G401.6 (cell line): ENCODE data around the gene KLHL29.

Experiments
- FAIRE-seq: peaks from 2 replicates; lab custom pipeline; 2012; peaks lifted over from hg19 to GRCh38; lab: Jason Lieb, UNC

Gene KLHL29

GRCh38 chr2:23684395-23685176, 299.6 kb downstream of the KLHL29 start:
- no peak for FAIRE-seq

GRCh38 chr2:23685181-23685580, 300.2 kb downstream of the KLHL29 start:
- no peak for FAIRE-seq

GRCh38 chr2:23685706-23686105, 300.7 kb downstream of the KLHL29 start:
- FAIRE-seq = no peak

- no peak for FAIRE-seq
These were observed 301.5 kb downstream of the KLHL29 start for GRCh38 chr2:23686405-23687029.

DNA sequence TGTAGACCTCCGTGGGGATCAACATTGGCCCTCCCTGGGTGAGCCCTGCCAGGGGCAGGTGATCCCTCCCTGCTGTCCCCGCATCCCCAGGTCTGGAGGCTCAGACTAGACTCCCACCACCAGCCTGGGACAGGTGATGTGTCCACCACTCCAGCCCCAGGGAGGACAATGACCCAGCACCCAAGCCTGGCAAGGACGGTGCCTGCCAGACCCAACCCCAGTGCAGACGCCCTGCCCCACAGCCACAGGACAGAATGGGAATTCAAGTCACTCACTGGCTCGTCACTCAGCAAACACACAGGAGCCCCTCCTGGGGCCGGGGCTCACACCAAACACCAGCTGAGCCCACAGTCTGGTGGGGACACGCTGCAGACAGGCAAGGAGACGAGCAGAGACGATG, 302.2 kb downstream of the KLHL29 start:
- FAIRE-seq = no peak

- FAIRE-seq = no peak
These were observed 302.7 kb downstream of the KLHL29 start for GRCh38 chr2:23687713-23688112.

DNA sequence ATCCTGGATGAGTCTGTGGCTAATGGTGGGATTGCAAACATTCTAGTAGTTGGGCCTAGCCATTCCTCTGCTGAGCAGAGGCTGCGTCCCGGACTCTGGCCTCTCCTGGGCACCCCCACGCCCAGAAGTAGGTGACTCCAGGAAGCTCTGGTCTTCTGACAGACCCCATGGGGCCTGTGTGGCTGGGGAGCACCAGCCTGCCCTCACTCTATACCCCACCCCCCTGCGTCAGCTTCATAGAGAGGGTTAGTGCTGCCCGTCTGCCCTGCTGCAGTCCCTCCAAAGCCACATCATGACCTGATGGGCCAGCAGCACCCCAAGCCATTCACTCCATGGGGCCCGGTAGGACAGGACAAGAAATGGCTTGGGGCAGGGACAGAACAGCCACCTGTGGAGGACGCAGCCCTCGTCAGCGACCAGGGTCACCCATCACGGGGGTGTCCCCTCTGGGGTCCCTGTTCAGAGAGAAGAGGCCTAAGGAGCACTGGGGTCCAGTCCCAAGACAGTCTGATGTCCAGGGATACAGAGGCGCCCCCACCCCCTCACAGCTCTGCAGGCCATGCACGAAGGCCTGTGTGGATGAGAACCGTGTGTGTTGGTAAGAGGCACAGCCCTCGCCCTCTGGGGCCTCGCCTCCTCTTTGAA, 303.6 kb downstream of the KLHL29 start:
- no peak for FAIRE-seq

- FAIRE-seq = no peak
These were observed 304.2 kb downstream of the KLHL29 start for GRCh38 chr2:23689131-23689700.

- FAIRE-seq = no peak
These were observed 304.9 kb downstream of the KLHL29 start for GRCh38 chr2:23689891-23690290.

- FAIRE-seq = no peak
These were observed 305.6 kb downstream of the KLHL29 start for GRCh38 chr2:23690421-23691105.

- no peak for FAIRE-seq
These were observed 306.1 kb downstream of the KLHL29 start for GRCh38 chr2:23691106-23691470.

- FAIRE-seq = no peak
These were observed 306.6 kb downstream of the KLHL29 start for GRCh38 chr2:23691565-23691964.

- FAIRE-seq = no peak
These were observed 307.3 kb downstream of the KLHL29 start for GRCh38 chr2:23692263-23692662.

DNA sequence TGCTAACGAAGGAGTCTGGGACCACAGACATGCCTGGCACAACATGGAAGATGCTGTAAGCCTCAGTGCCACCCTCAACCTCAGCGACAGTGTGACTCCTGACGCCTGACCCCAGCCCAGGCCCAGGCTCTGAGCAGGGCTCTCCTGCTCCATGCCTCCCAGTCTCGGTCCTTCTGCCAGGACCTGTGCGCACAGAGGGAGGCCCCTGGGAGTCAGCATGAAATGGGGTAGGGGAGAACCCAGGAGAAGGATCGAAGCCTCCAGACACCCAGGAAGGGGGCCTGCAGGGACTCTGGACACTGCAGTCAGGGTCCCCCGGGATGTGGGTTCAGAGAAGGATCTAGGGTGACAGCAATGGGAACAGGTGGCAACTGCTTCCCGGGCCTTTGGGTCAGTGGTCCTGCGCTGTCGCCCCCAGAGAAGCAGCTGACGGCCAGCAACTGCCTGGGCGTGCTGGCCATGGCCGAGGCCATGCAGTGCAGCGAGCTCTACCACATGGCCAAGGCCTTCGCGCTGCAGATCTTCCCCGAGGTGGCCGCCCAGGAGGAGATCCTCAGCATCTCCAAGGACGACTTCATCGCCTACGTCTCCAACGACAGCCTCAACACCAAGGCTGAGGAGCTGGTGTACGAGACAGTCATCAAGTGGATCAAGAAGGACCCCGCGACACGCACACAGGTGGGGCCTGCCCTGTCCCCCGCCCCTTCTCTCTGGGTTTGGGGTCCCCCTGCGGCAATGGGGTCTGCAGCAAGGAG, 308.0 kb downstream of the KLHL29 start:
- FAIRE-seq = no peak

- FAIRE-seq = no peak
These were observed 308.6 kb downstream of the KLHL29 start for GRCh38 chr2:23693606-23693951.

DNA sequence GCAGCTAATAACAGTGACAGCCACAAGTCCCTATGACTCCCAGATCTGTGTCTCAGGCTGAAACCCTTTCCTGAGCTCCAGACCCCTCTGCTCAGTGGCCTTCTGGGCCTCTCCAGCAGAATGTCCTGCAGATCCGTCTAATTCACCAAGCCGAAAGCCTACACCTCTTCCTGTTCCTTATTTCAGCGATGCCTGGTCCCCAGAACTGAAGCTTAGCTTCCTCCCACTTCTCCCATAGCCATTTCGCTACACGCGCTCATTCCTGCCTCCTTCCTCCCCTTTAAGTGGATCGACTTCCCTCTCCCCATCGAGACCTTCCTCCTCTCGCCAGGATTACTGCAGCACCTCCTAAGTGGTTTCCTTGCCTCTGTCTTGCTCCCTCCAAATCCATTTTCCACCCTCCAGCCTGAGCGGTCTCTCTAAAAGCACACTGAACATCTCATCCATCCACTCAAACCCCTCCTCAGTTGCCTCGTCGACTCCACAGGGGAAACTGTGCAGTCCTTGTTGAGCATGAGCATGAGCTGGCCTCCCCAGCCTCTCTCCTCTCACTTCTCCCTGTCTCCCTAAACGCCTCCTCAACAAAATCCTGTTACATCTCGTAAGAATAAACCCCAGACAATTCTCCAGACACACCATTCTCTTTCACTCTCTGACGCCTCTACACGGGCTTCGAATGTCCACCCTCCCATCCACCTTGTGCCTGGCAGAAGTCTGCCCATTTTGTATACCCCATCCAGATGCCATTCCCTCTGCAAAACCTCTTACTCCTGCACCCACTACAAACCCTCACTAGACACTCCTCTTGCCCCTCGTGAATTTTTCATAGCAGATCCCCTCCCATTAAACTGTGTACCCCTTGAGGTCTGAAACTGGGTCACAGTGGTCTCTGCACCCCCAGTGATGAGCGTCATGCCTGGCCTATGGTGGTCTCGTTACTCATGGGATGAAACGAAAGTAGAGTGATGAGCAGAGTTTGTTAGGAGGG, 309.4 kb downstream of the KLHL29 start:
- no peak for FAIRE-seq

GRCh38 chr2:23695214-23695889, 310.4 kb downstream of the KLHL29 start:
- no peak for FAIRE-seq

DNA sequence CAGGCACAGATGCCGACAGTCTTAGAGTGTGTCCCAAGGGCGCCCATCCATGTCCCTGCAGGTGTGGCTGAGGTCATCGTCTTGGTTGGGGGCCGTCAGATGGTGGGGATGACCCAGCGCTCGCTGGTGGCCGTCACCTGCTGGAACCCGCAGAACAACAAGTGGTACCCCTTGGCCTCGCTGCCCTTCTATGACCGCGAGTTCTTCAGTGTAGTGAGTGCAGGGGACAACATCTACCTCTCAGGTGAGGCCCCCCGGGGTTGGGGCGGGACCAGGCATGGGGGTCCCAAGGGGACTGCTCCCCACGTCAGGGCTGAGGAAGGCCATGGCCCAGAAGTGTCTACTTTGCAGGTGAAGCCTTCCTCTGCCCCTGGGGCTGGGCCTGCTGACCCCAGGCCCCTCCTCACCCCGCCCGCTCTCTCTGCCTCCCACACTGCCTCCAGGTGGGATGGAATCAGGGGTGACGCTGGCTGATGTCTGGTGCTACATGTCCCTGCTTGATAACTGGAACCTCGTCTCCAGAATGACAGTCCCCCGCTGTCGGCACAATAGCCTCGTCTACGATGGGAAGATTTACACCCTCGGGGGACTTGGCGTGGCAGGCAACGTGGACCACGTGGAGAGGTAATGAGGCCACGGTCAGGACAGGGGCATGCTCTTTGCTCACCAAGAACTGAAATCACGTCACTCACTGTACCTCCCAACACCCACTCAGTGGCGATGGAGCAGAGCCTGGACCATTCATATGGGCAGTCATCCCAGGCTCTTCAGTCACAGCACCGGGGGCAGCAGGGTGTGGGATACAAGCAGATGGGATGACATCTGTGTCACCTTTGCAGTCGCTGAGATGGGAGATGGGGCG, 311.1 kb downstream of the KLHL29 start:
- no peak for FAIRE-seq

GRCh38 chr2:23696752-23697045, 311.7 kb downstream of the KLHL29 start:
- FAIRE-seq = no peak
